RWPE2 (cell line): ENCODE measurements around the gene CACNA1B.

Experiments
- ATAC-seq: fragments of 200-7000 bp; cut with Tn5 transposase; 3 replicates; pipeline ENCODE4 v1.9.1; 2021; ENCODE audit warnings: low read depth
- DNase-seq: peaks from one replicate; pipeline ENCODE4 v3.0.0-alpha.2; 2020; ENCODE audit warnings: low spot score
- H3K27ac ChIP-seq: fragments of 450-650 bp; 2 replicates; pipeline ENCODE4 v1.5.1; 2017; ENCODE audit warnings: mild to moderate bottlenecking; ENCODE audit not compliant: poor library complexity, severe bottlenecking
- H3K27me3 ChIP-seq: fragments of 250-450 bp; sonication (Bioruptor Pico); 2 replicates; pipeline ENCODE4 v1.5.1; 2021; ENCODE audit warnings: mild to moderate bottlenecking, moderate library complexity; ENCODE audit not compliant: insufficient read depth, poor library complexity, severe bottlenecking
- H3K36me3 ChIP-seq: fragments of 250-450 bp; sonication (Bioruptor Pico); 2 replicates; pipeline ENCODE4 v1.5.1; 2020; ENCODE audit warnings: low read depth, mild to moderate bottlenecking, moderate library complexity
- H3K4me1 ChIP-seq: fragments of 250-450 bp; sonication (Bioruptor Pico); 2 replicates; pipeline ENCODE4 v1.5.1; 2021; ENCODE audit warnings: mild to moderate bottlenecking, moderate library complexity; ENCODE audit not compliant: insufficient read depth, poor library complexity, severe bottlenecking
- H3K4me3 ChIP-seq: fragments of 250-450 bp; sonication (Bioruptor Pico); 2 replicates; pipeline ENCODE4 v1.5.1; 2021; ENCODE audit warnings: mild to moderate bottlenecking, moderate library complexity; ENCODE audit not compliant: severe bottlenecking
- H3K9me3 ChIP-seq: fragments of 250-450 bp; sonication (Bioruptor Pico); 2 replicates; pipeline ENCODE4 v1.5.1; 2021; ENCODE audit warnings: mild to moderate bottlenecking, moderate library complexity; ENCODE audit not compliant: severe bottlenecking
- CTCF ChIP-seq: fragments of 450-650 bp; IDR thresholded peaks from one replicate; pipeline ENCODE4 v1.5.1; 2017; ENCODE audit warnings: mild to moderate bottlenecking, moderate library complexity; ENCODE audit not compliant: poor library complexity, severe bottlenecking

CACNA1B gene

DNA sequence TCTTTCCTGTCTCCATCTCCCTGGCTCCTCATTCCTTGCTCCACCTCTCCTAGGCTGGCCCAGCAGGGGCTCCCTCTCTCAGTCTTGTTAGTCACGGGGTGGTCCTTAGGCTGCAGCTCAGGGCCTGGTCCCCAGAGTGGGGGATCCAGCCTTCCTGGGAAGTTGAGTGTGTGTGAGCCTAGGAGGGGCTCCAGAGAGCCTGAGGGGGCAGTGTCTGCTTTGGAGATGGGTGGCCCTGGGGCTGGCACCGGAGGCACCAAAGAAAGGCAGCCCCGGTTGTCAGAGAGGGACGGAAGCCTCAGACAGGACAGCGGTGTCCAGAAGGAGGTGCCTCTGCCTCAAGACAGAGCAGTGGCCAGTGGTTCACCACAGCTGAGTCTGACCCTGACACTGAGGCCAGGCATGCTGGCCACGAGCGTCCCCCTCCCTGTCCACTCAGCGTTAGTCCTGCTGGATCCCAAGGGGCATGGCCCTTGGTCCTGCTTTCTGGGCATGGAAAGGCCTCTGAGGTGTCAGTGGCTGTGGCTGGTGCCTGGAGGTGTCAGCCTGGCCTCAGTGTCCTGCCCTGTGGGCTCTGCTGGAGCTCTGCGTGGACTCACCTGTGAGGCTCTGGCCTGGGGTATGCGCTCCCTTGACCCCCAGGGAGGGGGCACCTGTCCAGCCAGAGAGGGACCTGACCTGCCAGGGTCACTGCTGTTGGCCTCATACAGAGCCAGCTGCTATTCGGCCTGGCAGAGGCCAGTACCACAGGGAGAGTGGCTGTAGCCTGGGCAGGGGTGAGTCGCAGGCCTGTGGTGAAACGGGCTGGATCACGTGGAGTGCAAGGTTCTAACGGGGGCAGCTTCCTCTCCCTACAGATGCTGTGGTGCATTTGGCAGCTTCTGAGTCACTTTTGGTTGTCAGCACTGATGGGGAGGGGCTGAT, 130.6 kb downstream of the CACNA1B start:
- TF ChIP-seq CTCF = no peak
- H3K4me3 ChIP-seq = no peak overlapping the region
- H3K27ac ChIP-seq = no peak overlapping the region
- no peaks in the 10 kb centered on the region for H3K36me3 ChIP-seq
- H3K9me3 ChIP-seq = no peaks in the 10 kb centered on the region
- ATAC-seq = peak; percentile 40; the same call in 1 of the 3 replicates
- no peaks in the 10 kb centered on the region for H3K4me1 ChIP-seq
- no peaks in the 10 kb centered on the region for H3K27me3 ChIP-seq
- DNase-seq = no peak

DNA sequence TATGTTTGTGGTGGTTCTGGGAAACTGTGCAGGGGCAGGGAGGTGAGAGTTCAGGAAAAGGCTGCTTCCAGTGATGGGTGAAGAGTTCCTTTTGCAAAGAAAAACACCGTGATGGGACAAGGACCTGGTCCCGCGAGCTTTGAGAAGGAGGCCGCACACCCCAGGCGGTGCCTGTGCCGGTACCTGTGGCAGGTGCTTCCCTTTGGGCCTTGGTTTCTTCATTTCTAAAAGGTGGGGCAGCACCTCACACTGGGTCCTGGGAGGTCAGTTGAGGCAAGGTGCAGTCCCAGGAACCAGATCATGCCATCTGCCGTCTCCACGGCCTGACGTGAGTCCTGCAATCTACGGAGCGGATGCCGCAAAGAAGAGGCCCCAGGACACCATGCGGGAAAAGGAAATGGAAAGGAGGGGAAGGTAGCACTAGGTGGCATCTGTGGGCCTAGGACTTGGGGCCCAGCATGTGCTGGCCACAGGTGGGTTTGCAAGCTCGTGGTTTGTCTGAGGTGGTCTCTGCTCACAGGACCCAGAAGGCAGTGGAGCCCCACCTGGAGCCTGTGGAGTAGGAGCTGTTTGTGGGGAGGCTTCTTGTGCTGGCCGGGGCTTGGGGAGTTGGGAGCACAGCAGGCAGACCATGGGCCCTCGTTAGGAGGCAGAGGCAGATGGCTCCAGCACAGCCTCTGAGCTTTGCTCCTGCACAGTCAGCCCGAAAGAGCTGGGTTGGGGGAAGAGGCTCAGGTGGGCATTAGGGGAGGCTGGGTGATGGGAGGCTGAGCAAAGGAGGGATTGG, 131.6 kb downstream of the CACNA1B start:
- H3K4me1 ChIP-seq = no peaks in the 10 kb centered on the region
- H3K27ac ChIP-seq = no peak overlapping the region
- no peaks in the 10 kb centered on the region for H3K27me3 ChIP-seq
- no peak overlapping the region for H3K4me3 ChIP-seq
- no peak for TF ChIP-seq CTCF
- no peak for DNase-seq
- no peaks in the 10 kb centered on the region for H3K9me3 ChIP-seq
- no peaks in the 10 kb centered on the region for H3K36me3 ChIP-seq
- no peak for ATAC-seq

- no peak for ATAC-seq
These were observed 132.5 kb downstream of the CACNA1B start for GRCh38 chr9:138009803-138010690.

DNA sequence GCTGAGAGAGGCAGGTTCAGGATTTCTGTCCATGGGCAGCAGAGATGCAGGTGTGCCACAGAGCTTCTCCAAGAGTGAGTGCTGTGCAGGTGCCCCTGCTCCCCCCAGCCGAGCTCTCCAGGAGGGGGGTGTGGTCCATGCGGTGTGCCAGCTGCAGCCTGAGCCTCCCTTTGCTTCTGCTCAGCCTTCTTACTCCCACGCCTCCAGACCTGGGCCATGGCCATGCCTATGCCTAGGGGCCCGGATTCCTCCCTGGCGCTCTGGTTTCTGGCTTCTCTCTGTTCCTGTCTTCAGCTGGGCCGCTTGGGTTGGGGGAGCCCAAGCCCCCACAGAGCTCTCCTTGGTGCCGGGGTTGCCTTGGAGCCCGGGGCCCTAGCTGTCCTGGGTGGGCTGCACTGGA, 133.3 kb downstream of the CACNA1B start:
- no peak overlapping the region for H3K27ac ChIP-seq
- H3K4me1 ChIP-seq = no peaks in the 10 kb centered on the region
- no peaks in the 10 kb centered on the region for H3K9me3 ChIP-seq
- DNase-seq (no peak), ATAC-seq (no peak)
- H3K27me3 ChIP-seq = no peaks in the 10 kb centered on the region
- H3K36me3 ChIP-seq = no peaks in the 10 kb centered on the region
- no peak for TF ChIP-seq CTCF
- no peak overlapping the region for H3K4me3 ChIP-seq

More at GRCh38 chr9:138009803-138010690, 132.5 kb downstream of the CACNA1B start:
- Histone ChIP-seq H3K4me1 (no peaks in the 10 kb centered on the region), H3K36me3 (no peaks in the 10 kb centered on the region), H3K27me3 (no peaks in the 10 kb centered on the region), H3K9me3 (no peaks in the 10 kb centered on the region), H3K4me3 (no peak overlapping the region), H3K27ac (no peak overlapping the region)
- DNase-seq = no peak
- no peak for TF ChIP-seq CTCF
